ENCODE measurements around the gene MTURN. TPM values are rescaled to one million over a fixed set of nuclear protein-coding genes. Genes with fewer than 3 reads are reported as not detected.

The MTURN gene
- total RNA-seq, 1 donor from 2014 or later = 18.0 TPM

- Histone ChIP-seq H3K4me3 (no peak overlapping the region), H3K27ac (no peak overlapping the region), H4K20me1 (ENCODE audit: low read depth) (no peaks in the 10 kb centered on the region), H3K4me2 (no peak overlapping the region), H3K36me3 (no peaks in the 10 kb centered on the region), H3F3A (ENCODE audit: low read depth) (no peaks in the 10 kb centered on the region), H3K4me1 (no peaks in the 10 kb centered on the region), H3K9ac (no peak overlapping the region), H3K27me3 (no peaks in the 10 kb centered on the region), H2AFZ (replicated peaks) (no peak overlapping the region), H3K79me2 (ENCODE audit: low read depth) (no peaks in the 10 kb centered on the region), H3K9me3 (ENCODE audit: low read depth) (peaks cover 18% of the 10 kb centered on the region)
- peaks cover 3% of the 10 kb centered on the region for H3K36me3 Mint-ChIP-seq
- no peak overlapping the region for H3K4me3 Mint-ChIP-seq
- H3K4me1 Mint-ChIP-seq = peaks cover 3% of the 10 kb centered on the region
- no peak overlapping the region for H3K27ac Mint-ChIP-seq
- DNase-seq (ENCODE audit: low spot score) = no peak
- H3K27me3 Mint-ChIP-seq (ENCODE audit: insufficient read depth, low read depth) = peaks cover 4% of the 10 kb centered on the region
- H3K9me3 Mint-ChIP-seq = peaks cover 46% of the 10 kb centered on the region
- TF ChIP-seq CTCF (IDR thresholded peaks at IDR 0.05) = no peak
- no peak for TF ChIP-seq EZH2phosphoT487 (IDR thresholded peaks at IDR 0.05)
- TF ChIP-seq EZH2 (IDR thresholded peaks at IDR 0.05) = no peak
Measured at GRCh38 chr7:30197438-30197837, 62.7 kb downstream of the MTURN start.

- H3F3A ChIP-seq (ENCODE audit: low read depth) = no peaks in the 10 kb centered on the region
- H3K27ac ChIP-seq = no peak overlapping the region
- H3K27me3 Mint-ChIP-seq (ENCODE audit: insufficient read depth, low read depth) = no peaks in the 10 kb centered on the region
- peaks cover 42% of the 10 kb centered on the region for H3K9me3 Mint-ChIP-seq
- H3K36me3 Mint-ChIP-seq = peaks cover 3% of the 10 kb centered on the region
- H3K79me2 ChIP-seq (ENCODE audit: low read depth) = no peaks in the 10 kb centered on the region
- no peak for DNase-seq (ENCODE audit: low spot score)
- no peak overlapping the region for H3K27ac Mint-ChIP-seq
- no peaks in the 10 kb centered on the region for H4K20me1 ChIP-seq (ENCODE audit: low read depth)
- H3K4me1 ChIP-seq = no peaks in the 10 kb centered on the region
- H3K9me3 ChIP-seq (ENCODE audit: low read depth) = peaks cover 18% of the 10 kb centered on the region
- no peak overlapping the region for H3K4me3 ChIP-seq
- H3K27me3 ChIP-seq = no peaks in the 10 kb centered on the region
- peaks cover 5% of the 10 kb centered on the region for H3K4me1 Mint-ChIP-seq
- no peak overlapping the region for H2AFZ ChIP-seq (replicated peaks)
- no peaks in the 10 kb centered on the region for H3K36me3 ChIP-seq
- TF ChIP-seq CTCF (IDR thresholded peaks at IDR 0.05) (no peak), EZH2 (IDR thresholded peaks at IDR 0.05) (no peak), EZH2phosphoT487 (IDR thresholded peaks at IDR 0.05) (no peak)
- no peak overlapping the region for H3K4me2 ChIP-seq
- no peak overlapping the region for H3K4me3 Mint-ChIP-seq
- H3K9ac ChIP-seq = no peak overlapping the region
Measured at GRCh38 chr7:30199271-30199670, 64.5 kb downstream of the MTURN start.

DNA sequence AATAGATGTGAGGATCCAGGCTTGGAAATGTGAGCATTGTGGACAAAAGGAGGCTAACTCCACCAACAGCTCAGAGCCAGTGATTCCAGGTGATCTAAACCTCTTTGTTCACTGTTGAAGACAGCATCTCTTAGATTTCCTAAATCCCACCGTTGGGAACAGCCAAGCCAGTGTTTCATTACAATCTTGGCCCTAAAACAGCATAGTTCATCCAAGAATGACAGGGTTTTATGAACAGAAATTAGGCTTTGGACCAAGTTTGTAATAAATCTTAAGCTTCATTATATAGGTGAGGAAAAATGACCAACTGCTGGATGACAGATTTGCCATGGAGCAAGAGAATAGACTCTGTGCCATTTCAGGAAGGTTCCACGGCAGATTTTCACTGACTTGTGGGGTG lies 65.8 kb downstream of the MTURN start:
- H3F3A ChIP-seq (ENCODE audit: low read depth) = no peaks in the 10 kb centered on the region
- H3K36me3 ChIP-seq = no peaks in the 10 kb centered on the region
- TF ChIP-seq CTCF (IDR thresholded peaks at IDR 0.05) (no peak), EZH2 (IDR thresholded peaks at IDR 0.05) (no peak), EZH2phosphoT487 (IDR thresholded peaks at IDR 0.05) (no peak)
- H3K4me3 ChIP-seq = no peak overlapping the region
- peaks cover 2% of the 10 kb centered on the region for H3K27me3 Mint-ChIP-seq (ENCODE audit: insufficient read depth, low read depth)
- H3K4me1 Mint-ChIP-seq = peaks cover 7% of the 10 kb centered on the region
- no peaks in the 10 kb centered on the region for H3K79me2 ChIP-seq (ENCODE audit: low read depth)
- peaks cover 30% of the 10 kb centered on the region for H3K9me3 Mint-ChIP-seq
- no peak overlapping the region for H3K4me3 Mint-ChIP-seq
- H4K20me1 ChIP-seq (ENCODE audit: low read depth) = no peaks in the 10 kb centered on the region
- H3K27ac Mint-ChIP-seq = no peak overlapping the region
- H3K9ac ChIP-seq = no peak overlapping the region
- H2AFZ ChIP-seq (replicated peaks) = no peak overlapping the region
- no peaks in the 10 kb centered on the region for H3K4me1 ChIP-seq
- H3K4me2 ChIP-seq = no peak overlapping the region
- no peaks in the 10 kb centered on the region for H3K27me3 ChIP-seq
- H3K27ac ChIP-seq = no peak overlapping the region
- peaks cover 15% of the 10 kb centered on the region for H3K9me3 ChIP-seq (ENCODE audit: low read depth)
- H3K36me3 Mint-ChIP-seq = peaks cover 3% of the 10 kb centered on the region
- no peak for DNase-seq (ENCODE audit: low spot score)

Measured in neural progenitor cell (in vitro differentiated cells).